DOHH2 (cell line): ENCODE data around the gene MR1.
A peak's percentile ranks its signal among the peaks of the same experiment; 100 is the strongest.

Source experiments
- H3F3A ChIP-seq: fragments of 200-600 bp; sonication (generic), shearing (Covaris generic); 2 replicates; pipeline ENCODE4 v1.6.0; 2016; ENCODE audit warnings: antibody characterized with exemption, mild to moderate bottlenecking; ENCODE audit not compliant: control insufficient read depth, insufficient read depth
- H3K27ac ChIP-seq: fragments of 200-600 bp; sonication (generic); 2 replicates; pipeline ENCODE4 v1.5.1; 2014; ENCODE audit warnings: low read depth, mild to moderate bottlenecking, low read length, moderate library complexity
- H3K27me3 ChIP-seq: fragments of 200-600 bp; sonication (generic); 2 replicates; pipeline ENCODE4 v1.6.1; 2014; ENCODE audit warnings: mild to moderate bottlenecking, low read length, mixed read lengths; ENCODE audit not compliant: control insufficient read depth
- H3K36me3 ChIP-seq: fragments of 200-600 bp; sonication (generic); 2 replicates; pipeline ENCODE4 v1.6.1; 2014; ENCODE audit warnings: mild to moderate bottlenecking, low read length, moderate library complexity, mixed read lengths; ENCODE audit not compliant: control insufficient read depth
- H3K4me1 ChIP-seq: fragments of 200-600 bp; sonication (generic); 2 replicates; pipeline ENCODE4 v1.6.1; 2014; ENCODE audit warnings: mild to moderate bottlenecking, low read length, mixed read lengths; ENCODE audit not compliant: control insufficient read depth
- H3K4me2 ChIP-seq: fragments of 200-600 bp; sonication (generic); 2 replicates; pipeline ENCODE4 v1.6.0; 2014; ENCODE audit warnings: mild to moderate bottlenecking, low read length, moderate library complexity
- H3K4me3 ChIP-seq: fragments of 200-600 bp; sonication (generic); 2 replicates; pipeline ENCODE4 v1.5.1; 2014; ENCODE audit warnings: mild to moderate bottlenecking, low read length, mixed read lengths
- H3K79me2 ChIP-seq: fragments of 200-600 bp; sonication (generic); 2 replicates; pipeline ENCODE4 v1.6.1; 2014; ENCODE audit warnings: mild to moderate bottlenecking, low read length, mixed read lengths; ENCODE audit not compliant: control insufficient read depth
- H3K9me2 ChIP-seq: fragments of 200-600 bp; sonication (generic); replicated peaks from 2 replicates; pipeline ENCODE4 v1.6.1; 2014; ENCODE audit warnings: mild to moderate bottlenecking, low read length, mixed read lengths; ENCODE audit not compliant: control insufficient read depth
- H3K9me3 ChIP-seq: fragments of 200-600 bp; sonication (generic); 2 replicates; pipeline ENCODE4 v1.6.1; 2014; ENCODE audit warnings: antibody characterized with exemption, low read length, mixed read lengths; ENCODE audit not compliant: control insufficient read depth, insufficient read depth
- H4K20me1 ChIP-seq: fragments of 200-600 bp; sonication (generic); 2 replicates; pipeline ENCODE4 v1.6.0; 2014; ENCODE audit warnings: low read depth, mild to moderate bottlenecking, antibody characterized with exemption, low read length, moderate library complexity; ENCODE audit not compliant: control insufficient read depth, insufficient read depth
- CTCF ChIP-seq: fragments of 200-600 bp; sonication (generic); IDR thresholded peaks from one replicate; pipeline ENCODE4 v1.5.1; 2014; ENCODE audit warnings: antibody characterized with exemption, mild to moderate bottlenecking, low read depth, low read length; ENCODE audit not compliant: poor library complexity, severe bottlenecking
- EZH2phosphoT487 ChIP-seq: fragments of 200-600 bp; sonication (generic); IDR thresholded peaks from 2 replicates; pipeline ENCODE4 v1.6.1; 2017; ENCODE audit warnings: borderline replicate concordance, mild to moderate bottlenecking, antibody characterized with exemption, low read length, moderate library complexity, mixed read lengths

The MR1 gene

GRCh38 chr1:181016563-181016962, 17.2 kb upstream of the MR1 start:
- Histone ChIP-seq H3K4me1 (peaks cover 42% of the 10 kb centered on the region), H3K4me2 (no peak overlapping the region), H3K27ac (no peak overlapping the region), H3K36me3 (peaks cover 4% of the 10 kb centered on the region; the same call in 1 of the 2 replicates), H3K79me2 (peaks cover 97% of the 10 kb centered on the region), H3F3A (no peaks in the 10 kb centered on the region), H3K27me3 (no peaks in the 10 kb centered on the region), H3K9me3 (no peaks in the 10 kb centered on the region), H4K20me1 (peaks cover 14% of the 10 kb centered on the region; the same call in 1 of the 2 replicates), H3K4me3 (no peak overlapping the region), H3K9me2 (no peaks in the 10 kb centered on the region)
- no peak for TF ChIP-seq EZH2phosphoT487
- no peak for TF ChIP-seq CTCF

GRCh38 chr1:181018901-181019681, 14.7 kb upstream of the MR1 start:
- Histone ChIP-seq H3K9me2 (no peaks in the 10 kb centered on the region), H3K79me2 (peaks cover 83% of the 10 kb centered on the region), H3K4me3 (peak overlapping the region; percentile 1; the same call in 1 of the 2 replicates), H3K27ac (no peak overlapping the region), H3K4me1 (peaks cover 52% of the 10 kb centered on the region), H3K9me3 (no peaks in the 10 kb centered on the region), H3K36me3 (peaks cover 10% of the 10 kb centered on the region), H3F3A (no peaks in the 10 kb centered on the region), H3K4me2 (peak overlapping the region; percentile 9), H4K20me1 (peaks cover 9% of the 10 kb centered on the region; the same call in 1 of the 2 replicates), H3K27me3 (no peaks in the 10 kb centered on the region)
- TF ChIP-seq EZH2phosphoT487 = no peak
- TF ChIP-seq CTCF = no peak

- peak overlapping the region; percentile 95 for H3K4me2 ChIP-seq
- no peaks in the 10 kb centered on the region for H3K9me3 ChIP-seq
- TF ChIP-seq CTCF (no peak), EZH2phosphoT487 (no peak)
- H3K4me3 ChIP-seq = peak overlapping the region; percentile 99
- peaks cover 62% of the 10 kb centered on the region for H3K79me2 ChIP-seq
- H3K4me1 ChIP-seq = peaks cover 38% of the 10 kb centered on the region
- H3K27ac ChIP-seq = no peak overlapping the region
- peaks cover 17% of the 10 kb centered on the region for H3K27me3 ChIP-seq
- H4K20me1 ChIP-seq = peaks cover 6% of the 10 kb centered on the region; the same call in 1 of the 2 replicates
- H3K36me3 ChIP-seq = peaks cover 10% of the 10 kb centered on the region
- no peaks in the 10 kb centered on the region for H3F3A ChIP-seq
- no peaks in the 10 kb centered on the region for H3K9me2 ChIP-seq
Observed at GRCh38 chr1:181021159-181021558, 12.6 kb upstream of the MR1 start.
